Liver (tissue), 3 donors: Measurements from ENCODE around the gene GBA2.

Experiments used
- CTCF ChIP-seq: fragments of 150-350 bp; IDR thresholded peaks from 2 replicates; pipeline ENCODE4 v1.5.1; 2017; ENCODE audit warnings: improper control_type of control experiment, low read depth, low read length; ENCODE audit not compliant: missing input control
- FOXA1 ChIP-seq: IDR thresholded peaks from 2 replicates; pipeline ENCODE4 v1.6.1; 2016; ENCODE audit warnings: antibody characterized with exemption
- MAX ChIP-seq: IDR thresholded peaks from 2 replicates; pipeline ENCODE4 v1.6.1; 2016; ENCODE audit warnings: antibody characterized with exemption
- REST ChIP-seq: IDR thresholded peaks from 2 replicates; pipeline ENCODE4 v1.6.1; 2016; ENCODE audit warnings: antibody characterized with exemption, mild to moderate bottlenecking
- TAF1 ChIP-seq: conservative IDR thresholded peaks from 2 replicates; pipeline ENCODE4 v1.6.1; 2016; ENCODE audit warnings: antibody characterized with exemption, mild to moderate bottlenecking
- YY1 ChIP-seq: IDR thresholded peaks from 2 replicates; pipeline ENCODE4 v1.6.1; 2016; ENCODE audit warnings: antibody characterized with exemption, mild to moderate bottlenecking
- donor health status: healthy.
- donor health status: healthy.

- no peak for TF ChIP-seq TAF1
- no peak for TF ChIP-seq MAX
- TF ChIP-seq REST = no peak
- TF ChIP-seq CTCF = no peak
- TF ChIP-seq YY1 = no peak
- no peak for TF ChIP-seq FOXA1
These were observed 22.1 kb downstream of the GBA2 start for GRCh38 chr9:35726931-35727330.
